A549 treated with AZD9567 at 1 μM for 4 hours (cell line): ENCODE data around the gene ZNF738. TPM values are rescaled to one million over a fixed set of nuclear protein-coding genes. Genes with fewer than 3 reads are reported as not detected.

Experiments
- total RNA-seq: library from RNA; stranded (reverse); fragments of 200-300 nt; extraction: Qiagen RNA extraction; gene quantifications from 5 replicates; pipeline ENCODE4 v1.2.3, GENCODE V29; 2022; ENCODE audit not compliant: insufficient read depth

ZNF738 gene
- 0.65 to 1.2 TPM (median 0.97 TPM) in 4 of 5 replicates, not detected in the other for total RNA-seq

GRCh38 chr19:21358768-21359451 is at the start of gene ZNF738:
ZNF738 (plus strand) TSS chr19:21359000; CDS start chr19:21359141, 141 bp downstream.

DNA sequence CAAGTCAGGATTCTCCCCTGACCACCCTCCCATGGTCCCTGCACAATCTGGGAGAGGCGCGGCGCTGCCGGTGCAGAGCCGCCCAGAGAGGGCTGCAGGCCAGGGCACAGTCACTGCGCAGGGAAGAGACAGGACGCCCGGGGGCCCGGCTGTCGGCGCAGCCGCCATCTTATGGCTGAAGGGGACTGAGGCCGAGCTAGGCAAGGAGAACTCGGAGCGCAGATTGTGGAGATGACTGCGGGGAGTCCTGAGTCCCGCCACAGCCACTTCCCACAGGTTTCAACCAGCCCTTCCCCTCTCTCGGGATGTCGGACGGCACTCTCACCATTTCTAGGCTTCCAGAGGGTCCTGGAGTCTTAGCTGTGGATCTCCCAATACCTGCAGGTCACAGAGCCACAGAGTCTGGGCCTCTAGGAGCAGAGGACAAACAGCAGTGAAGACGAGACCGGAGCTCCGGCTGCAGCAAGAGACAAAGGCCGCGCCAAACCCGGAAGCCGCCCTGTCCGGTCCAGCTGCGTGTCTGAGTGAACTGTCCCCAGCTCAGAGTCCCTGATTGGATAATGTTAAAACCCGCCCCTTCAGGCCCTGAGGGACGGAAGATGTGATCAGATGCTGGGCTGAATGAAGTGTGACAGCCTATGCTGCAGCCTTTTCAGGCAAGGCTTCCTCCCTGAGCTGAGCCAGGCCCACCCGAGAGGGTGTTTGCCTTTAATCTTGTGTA is 29.8 kb upstream of the ZNF738 start, which contains the start of gene ZNF708:
ZNF708 (minus strand) TSS at position 526 of the 721 bp plus-strand sequence; CDS start at position 328, 198 bp downstream.

DNA sequence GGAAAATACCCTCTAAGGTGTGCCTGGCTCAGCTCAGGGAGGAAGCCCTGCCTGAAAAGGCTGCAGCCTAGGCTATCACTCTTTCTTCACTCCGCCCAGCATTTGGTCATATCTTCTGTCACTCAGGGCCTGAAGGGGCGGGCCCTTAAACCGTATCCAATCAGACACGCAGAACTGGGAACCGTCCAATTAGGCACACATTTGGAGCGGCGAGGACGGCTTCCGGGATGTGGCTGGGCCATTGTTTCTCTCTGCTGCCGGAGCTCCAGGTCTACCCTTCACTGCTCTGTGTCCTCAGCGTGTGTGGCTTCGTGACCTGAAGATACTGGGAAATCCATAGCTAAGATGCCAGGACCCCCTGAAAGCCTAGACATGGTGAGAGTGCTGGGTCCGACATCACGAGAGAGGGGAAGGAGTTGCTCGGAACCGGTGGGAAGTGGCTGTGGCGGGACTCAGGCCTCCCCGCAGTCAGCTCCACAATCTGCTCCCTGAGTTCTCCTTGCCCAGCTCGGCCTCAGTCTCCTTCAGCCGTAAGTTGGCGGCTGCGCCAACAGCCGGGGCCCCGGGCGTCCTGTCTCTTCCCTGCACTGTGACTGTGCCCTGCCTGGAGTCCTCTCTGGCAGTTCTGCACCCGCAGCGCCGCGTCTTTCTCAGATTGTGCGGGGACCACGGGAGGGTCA is 38.2 kb downstream of the ZNF738 start, which contains the start of gene ZNF493:
ZNF493 (plus strand) TSS at position 241 of the 680 bp plus-strand sequence; CDS start at position 346, 105 bp downstream.

Other genes starting within 250 kb of the ZNF738 start
- gene ZNF431, start 217.0 kb upstream of the ZNF738 start, total RNA-seq: 3.1 to 5.3 TPM (median 4.5 TPM) in 5 replicates
- gene ZNF708, start 29.6 kb upstream of the ZNF738 start, total RNA-seq: 0.79 to 1.2 TPM (median 0.96 TPM) in 5 replicates
- 0.02 to 0.14 TPM (median 0.06 TPM) in 4 of 5 replicates, not detected in the other for gene ZNF493, start 38.1 kb downstream of the ZNF738 start, total RNA-seq
- gene ZNF429, start 146.6 kb downstream of the ZNF738 start, total RNA-seq: not detected in 5 replicates